ENCODE results near the gene LOXL4.

- TF ChIP-seq SUZ12 (IDR thresholded peaks at IDR 0.05; ENCODE audit: extremely low read depth, insufficient read depth, insufficient read length): no peak
- no peak for TF ChIP-seq ZNF274 (IDR thresholded peaks at IDR 0.05; ENCODE audit: low read depth, low read length)
Measured at GRCh38 chr10:98242823-98243222, 25.2 kb downstream of the LOXL4 start.
